ENCODE measurements around the gene ADGRV1.

DNA sequence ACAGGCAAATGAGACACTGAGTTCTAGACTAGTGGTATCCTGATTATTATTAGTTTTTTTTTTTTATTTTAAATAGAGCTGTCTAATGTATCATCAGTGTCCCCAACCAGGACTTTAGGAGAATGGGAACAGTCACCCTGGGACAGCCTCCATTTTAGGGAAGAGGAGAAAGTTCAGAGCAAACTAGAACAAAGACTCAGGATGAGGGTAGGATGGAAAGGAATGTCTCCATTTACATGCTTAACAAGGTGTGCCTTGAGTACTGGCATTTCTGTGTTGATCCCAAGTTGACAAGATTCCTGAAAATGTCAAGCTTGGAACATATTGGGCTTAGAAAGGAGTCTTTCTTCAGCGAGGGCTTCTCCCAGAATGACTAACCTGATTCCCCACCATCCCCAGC lies 601.0 kb downstream of the ADGRV1 start:
- TF ChIP-seq, protein P1, sequence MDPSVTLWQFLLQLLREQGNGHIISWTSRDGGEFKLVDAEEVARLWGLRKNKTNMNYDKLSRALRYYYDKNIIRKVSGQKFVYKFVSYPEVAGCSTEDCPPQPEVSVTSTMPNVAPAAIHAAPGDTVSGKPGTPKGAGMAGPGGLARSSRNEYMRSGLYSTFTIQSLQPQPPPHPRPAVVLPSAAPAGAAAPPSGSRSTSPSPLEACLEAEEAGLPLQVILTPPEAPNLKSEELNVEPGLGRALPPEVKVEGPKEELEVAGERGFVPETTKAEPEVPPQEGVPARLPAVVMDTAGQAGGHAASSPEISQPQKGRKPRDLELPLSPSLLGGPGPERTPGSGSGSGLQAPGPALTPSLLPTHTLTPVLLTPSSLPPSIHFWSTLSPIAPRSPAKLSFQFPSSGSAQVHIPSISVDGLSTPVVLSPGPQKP (IDR thresholded peaks at IDR 0.05; ENCODE audit: low read depth, low read length) = no peak
- TF ChIP-seq, protein P2, sequence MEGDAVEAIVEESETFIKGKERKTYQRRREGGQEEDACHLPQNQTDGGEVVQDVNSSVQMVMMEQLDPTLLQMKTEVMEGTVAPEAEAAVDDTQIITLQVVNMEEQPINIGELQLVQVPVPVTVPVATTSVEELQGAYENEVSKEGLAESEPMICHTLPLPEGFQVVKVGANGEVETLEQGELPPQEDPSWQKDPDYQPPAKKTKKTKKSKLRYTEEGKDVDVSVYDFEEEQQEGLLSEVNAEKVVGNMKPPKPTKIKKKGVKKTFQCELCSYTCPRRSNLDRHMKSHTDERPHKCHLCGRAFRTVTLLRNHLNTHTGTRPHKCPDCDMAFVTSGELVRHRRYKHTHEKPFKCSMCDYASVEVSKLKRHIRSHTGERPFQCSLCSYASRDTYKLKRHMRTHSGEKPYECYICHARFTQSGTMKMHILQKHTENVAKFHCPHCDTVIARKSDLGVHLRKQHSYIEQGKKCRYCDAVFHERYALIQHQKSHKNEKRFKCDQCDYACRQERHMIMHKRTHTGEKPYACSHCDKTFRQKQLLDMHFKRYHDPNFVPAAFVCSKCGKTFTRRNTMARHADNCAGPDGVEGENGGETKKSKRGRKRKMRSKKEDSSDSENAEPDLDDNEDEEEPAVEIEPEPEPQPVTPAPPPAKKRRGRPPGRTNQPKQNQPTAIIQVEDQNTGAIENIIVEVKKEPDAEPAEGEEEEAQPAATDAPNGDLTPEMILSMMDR (IDR thresholded peaks at IDR 0.05) = no peak
- TF ChIP-seq POLR2A (IDR thresholded peaks at IDR 0.05; ENCODE audit: low read length) (no peak), RAD21 (conservative IDR thresholded peaks at IDR 0.05 in 1 of 2, IDR thresholded peaks at IDR 0.05 in 1 of 2) (no peak), PHF8 (IDR thresholded peaks at IDR 0.05; ENCODE audit: borderline replicate concordance, low read depth) (no peak), GATA3 (IDR thresholded peaks at IDR 0.05; ENCODE audit: borderline replicate concordance) (no peak), EHMT2 (IDR thresholded peaks at IDR 0.05; ENCODE audit: low read depth) (no peak), SMC3 (IDR thresholded peaks at IDR 0.05) (no peak), JUN (IDR thresholded peaks at IDR 0.05) (no peak), CEBPB (IDR thresholded peaks at IDR 0.05) (no peak), MAZ (IDR thresholded peaks at IDR 0.05; ENCODE audit: borderline replicate concordance, low read depth, low read length) (no peak), HOXA7 (CRISPR knock-in tag; IDR thresholded peaks at IDR 0.05) (no peak)
- TF ChIP-seq, protein P3, sequence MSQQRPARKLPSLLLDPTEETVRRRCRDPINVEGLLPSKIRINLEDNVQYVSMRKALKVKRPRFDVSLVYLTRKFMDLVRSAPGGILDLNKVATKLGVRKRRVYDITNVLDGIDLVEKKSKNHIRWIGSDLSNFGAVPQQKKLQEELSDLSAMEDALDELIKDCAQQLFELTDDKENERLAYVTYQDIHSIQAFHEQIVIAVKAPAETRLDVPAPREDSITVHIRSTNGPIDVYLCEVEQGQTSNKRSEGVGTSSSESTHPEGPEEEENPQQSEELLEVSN (IDR thresholded peaks at IDR 0.05; ENCODE audit: borderline replicate concordance, low read depth) = no peak
- TF ChIP-seq, protein P4, sequence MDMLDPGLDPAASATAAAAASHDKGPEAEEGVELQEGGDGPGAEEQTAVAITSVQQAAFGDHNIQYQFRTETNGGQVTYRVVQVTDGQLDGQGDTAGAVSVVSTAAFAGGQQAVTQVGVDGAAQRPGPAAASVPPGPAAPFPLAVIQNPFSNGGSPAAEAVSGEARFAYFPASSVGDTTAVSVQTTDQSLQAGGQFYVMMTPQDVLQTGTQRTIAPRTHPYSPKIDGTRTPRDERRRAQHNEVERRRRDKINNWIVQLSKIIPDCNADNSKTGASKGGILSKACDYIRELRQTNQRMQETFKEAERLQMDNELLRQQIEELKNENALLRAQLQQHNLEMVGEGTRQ (IDR thresholded peaks at IDR 0.05) = no peak
